GM19238 (cell line): ENCODE data around the gene FMNL2.

ENCODE experiments used
- DNase-seq: peaks from one replicate; pipeline ENCODE4 v3.0.0; 2011; ENCODE audit warnings: low spot score; ENCODE audit not compliant: insufficient read length

The FMNL2 gene

DNA sequence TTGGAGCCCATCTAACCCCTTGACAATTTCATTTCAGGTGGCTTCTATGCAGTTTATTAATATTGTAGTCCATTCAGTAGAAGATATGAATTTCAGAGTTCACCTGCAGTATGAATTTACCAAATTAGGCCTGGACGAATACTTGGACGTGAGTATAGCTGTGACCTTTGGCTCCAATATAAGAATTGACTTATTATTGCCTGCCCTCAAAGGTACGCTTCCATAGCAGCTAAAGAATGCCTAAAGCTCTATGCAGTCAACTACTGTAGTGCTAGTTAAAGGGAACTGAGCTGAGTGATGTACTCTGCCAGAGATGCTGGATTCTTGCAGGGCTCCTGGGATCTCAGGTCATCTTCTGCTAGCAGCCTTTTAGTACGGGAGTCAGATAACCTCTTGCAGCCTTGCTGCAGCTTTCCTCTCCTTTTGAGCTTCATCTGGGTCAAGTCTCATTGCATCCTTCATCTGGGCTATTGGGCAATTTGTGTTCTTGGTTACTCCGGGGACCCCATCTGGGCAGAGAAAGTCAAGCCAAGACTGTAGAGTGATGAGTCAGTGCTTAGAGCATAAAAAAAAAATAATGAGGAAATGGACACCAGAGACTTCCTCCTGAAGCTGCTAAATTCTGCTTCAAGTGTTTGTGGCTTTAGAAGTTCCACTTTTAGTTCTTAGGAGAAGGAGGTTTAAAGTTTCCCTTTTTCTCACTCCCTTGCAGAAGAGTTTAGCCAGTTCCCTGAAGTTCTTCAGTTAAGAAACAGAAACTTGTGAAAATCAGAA is 276.7 kb downstream of the FMNL2 start:
- peak; percentile 13 for DNase-seq

DNA sequence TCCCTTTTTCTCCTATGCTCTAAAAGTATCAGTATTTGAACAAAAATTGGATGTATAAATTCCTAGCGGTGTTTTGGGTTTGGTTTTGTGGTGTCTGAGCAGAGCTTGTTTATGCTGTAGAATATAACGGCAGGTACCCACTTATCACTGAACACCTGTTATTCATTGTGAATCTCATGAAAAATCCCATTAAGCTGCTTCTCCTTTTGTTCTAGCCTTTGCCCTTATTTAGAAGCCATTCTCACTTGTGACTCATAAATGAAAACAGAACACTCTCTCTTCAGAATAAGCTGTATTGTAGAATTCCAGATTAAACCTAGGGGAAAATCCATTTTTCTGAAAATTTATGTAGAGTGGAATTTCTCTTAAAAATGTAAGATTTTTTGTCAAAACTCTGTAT is 278.3 kb downstream of the FMNL2 start:
- no peak for DNase-seq

DNA sequence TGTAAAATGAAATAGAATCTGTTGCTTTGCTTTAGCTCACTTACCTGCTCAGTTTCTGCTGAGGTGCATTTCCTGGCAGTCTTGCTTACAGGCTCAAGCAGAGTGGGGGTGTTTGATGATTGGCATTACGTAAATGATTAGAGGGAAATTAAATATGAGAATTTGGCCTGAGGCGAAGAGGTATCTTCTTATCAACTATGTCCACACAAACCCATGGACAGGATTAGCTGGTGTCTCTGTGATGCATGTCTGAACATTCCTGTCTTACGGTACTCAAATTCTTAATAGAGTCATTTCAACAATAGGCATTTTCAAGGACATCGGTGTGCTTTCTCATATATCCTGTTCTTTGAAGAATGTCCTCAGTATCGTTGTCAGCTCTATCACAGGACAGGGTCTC is 280.2 kb downstream of the FMNL2 start:
- no peak for DNase-seq

DNA sequence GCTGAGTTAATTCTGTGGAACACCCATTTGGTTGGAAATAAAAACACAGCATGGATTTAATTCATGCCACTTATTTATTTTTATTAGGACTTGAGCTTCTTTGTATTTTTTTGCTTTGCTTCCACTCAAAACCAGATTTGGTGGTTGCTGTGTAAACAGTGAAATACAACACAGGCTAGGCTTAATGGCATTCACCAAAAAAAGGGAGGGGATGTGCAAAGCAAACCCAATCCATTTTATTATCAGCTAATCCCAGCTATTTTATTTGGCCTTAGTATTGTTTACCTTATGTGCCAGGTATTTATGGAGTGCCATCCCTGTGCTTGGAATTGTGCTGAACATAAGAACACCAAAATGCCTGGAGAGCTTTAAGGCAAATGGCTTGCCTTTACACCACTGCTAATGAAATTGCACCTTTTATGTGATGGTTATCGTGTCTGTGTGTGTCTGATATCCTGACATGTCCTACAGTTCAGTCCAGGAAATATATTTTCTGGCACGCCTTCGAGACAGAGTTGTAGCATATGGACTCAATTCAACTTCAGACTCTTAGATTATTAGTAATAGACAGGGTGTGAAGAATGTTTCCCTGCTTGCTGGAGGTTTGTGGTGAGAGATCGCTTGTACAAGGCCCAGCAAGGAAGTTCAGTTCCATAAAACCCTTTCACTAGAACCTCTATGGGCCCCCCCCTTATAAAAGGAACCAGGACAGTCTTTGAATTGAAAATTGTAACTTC is 282.6 kb downstream of the FMNL2 start:
- no peak for DNase-seq

DNA sequence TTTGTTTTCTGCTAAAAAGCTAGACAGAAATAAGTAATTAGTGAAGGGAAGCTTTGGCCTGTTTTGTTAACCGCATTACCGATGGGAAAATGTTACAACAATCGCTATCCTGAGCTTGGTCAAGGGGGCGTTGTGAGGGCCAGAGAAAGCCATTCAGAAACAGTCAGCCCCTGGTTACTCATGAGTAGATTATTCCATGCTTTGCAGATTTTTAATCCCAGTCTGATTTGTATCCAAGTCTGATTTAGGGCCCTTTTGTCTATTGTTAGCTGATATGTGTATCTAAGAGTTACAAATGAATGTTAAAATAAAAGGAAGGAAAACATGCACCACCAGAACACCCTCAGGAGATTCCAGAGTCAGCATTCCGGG is 283.2 kb downstream of the FMNL2 start:
- no peak for DNase-seq

DNA sequence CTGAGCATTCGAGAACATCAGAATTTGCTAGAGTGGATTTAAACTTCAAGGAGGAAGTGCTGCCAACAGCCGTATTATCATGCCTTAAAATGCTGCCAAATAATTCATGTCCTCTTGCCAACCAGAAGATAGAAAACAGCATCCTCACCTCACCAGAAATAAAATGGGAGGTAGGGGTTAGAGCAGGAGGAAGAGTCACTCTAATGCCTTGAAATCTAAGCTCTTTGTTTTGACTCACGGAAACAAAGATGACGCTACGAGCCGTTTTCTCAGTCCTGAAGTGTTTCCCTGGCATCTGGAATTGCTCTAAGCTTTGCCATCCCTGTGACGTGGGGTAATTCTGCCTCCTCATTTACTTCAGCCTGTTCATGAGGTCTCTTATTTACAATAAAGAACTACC is 285.2 kb downstream of the FMNL2 start:
- no peak for DNase-seq

DNA sequence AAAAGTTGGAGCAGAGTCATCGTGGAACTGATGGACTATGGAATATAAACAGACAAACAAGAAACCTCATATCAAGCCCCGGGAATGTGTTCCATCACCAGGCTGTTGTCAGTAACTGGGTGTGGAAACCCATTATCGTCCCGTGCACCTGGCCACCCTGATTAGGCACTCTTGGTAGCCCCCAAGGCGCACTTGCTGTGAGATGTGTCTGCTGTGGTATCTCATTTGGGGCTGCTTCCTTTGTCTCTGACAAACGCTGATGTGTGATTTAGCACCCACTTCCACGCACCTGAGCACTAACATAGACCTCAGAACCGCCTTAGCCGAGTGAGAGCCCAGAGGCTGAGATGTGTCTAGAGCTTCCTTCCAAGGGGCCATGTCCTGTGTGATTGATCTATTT is 286.0 kb downstream of the FMNL2 start:
- DNase-seq: no peak

DNA sequence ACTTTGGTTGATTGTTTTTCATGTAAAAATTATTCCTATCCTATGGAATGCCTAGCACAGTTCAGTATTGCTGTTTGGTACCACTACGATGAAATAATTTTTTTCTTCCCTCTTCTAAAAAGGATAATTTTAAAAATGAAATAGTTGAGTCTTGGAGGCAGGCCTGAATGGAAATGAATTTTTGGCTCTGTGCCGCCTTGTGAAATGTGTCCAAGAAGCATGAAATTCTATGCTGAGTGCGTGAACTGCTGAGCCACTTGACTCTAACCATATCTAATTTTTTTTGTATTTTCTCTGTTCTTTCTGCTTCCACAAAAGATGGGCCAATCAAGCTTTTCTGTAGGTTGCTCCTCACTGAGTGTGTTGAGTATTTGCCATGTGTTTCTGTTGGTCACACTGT is 287.2 kb downstream of the FMNL2 start:
- DNase-seq: no peak

DNA sequence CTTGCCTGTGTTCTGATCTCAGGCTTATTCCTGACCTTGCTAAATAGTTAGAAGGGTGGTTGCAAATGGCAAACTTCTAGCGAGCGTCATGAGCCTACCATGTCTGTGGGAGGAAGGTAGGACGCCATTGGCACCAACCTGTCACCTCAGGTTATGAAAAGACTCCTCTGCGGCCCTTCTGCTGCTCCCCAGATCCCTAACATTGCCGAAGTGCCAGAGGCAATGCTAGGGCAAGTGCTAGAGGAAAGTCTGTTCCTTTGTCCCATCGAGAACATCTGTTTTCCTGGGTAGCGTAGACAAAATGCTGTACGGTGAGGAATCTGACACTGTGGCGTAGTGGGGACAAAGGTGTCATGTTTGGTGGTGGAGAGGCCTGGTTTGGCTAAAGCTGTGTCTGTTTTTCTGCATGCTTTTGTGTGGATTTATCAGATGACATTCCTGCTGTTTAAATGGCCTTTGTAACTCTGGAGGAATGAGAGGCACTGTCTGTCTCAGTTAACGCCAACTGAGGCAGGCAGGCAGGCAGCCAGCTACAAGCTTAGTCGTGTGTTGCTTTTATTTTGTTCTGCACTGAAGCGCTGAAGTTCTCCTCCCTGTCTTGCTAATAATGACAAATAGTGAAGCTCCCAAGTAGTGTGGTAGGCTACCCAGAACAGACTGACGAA is 288.2 kb downstream of the FMNL2 start:
- no peak for DNase-seq

DNA sequence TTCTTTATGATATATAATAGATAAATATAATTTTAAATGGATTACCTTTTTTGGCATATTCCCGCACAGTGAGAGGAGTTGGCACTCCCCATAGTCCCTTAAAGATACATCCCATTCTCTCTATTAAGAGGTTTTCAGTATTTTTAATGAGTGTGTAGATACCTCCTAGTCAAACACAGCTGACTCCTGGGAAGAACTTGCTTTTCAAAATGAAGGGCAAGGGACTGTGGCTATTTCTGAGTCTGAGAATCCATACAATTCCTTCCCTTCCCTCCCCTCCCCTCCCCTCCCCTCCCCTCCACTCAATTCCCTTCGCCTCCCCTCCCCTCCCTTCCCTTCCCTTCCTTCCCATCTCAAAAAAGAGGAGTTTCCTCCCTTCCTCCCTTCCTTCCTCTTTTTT is 288.8 kb downstream of the FMNL2 start:
- DNase-seq: no peak

DNA sequence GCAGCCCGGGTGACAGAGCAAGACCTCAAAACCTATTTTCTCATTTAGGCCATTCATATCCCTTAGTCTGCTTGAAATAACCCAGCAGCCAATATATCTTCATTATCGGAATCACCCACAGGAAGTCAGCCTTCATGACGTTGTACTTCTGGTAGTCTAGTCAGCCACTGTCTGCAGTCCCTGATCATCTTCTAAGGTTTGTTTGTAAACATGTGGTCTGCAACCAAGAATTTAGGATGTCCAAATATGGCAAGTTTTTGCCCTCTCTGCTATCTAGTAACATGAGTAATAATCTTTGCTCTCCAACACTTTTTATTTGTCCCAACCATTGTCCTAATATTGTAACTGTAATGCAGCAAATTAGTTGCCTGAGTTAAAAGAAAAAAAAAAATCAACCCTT is 289.8 kb downstream of the FMNL2 start:
- no peak for DNase-seq

DNA sequence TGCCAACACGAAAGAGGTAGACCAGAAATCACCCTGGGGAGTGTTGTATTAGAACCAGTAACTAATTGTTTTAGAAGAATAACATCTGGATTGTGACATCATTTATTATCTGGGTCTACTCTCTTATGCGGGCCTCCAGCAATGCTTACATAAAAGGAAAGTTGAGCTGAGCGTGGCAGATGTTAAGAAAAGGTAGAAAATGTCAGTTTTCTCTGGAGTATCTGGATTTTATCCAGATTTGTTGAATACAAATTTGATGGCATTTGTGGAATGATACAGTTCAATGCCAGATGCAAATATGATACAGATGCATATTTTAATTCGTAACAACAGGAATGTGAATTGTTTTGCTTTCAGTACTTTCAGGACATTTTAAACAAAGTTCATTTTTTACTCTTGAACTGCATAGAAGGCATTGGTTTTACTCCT is 292.0 kb downstream of the FMNL2 start:
- DNase-seq: no peak

DNA sequence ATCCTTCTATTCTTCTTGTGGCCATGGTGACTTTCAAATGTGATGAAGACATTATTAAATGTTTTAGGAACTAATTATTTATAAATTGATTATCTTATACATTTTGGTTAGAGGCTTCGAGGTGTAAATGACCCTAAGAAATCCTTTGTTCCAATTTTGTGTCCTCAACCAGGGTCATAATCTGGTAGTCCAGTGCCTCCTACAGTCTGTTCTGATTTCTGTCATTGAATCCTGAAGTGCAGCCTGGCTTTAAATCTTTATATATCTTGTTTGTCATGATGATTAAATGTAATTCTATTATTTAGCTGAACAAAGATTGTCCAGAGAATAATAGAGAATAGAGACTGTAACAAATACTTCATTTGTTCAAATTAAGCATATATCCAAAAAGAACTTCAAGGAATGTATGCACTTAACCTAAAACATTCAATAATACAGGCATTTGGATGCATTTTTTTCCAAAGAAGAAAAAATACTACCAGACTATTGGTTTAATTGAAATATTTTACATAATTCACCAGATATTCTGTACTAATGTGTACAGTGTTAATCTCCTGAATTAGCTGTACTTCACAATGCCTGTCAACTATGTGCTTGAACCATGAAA is 292.5 kb downstream of the FMNL2 start:
- DNase-seq: no peak

DNA sequence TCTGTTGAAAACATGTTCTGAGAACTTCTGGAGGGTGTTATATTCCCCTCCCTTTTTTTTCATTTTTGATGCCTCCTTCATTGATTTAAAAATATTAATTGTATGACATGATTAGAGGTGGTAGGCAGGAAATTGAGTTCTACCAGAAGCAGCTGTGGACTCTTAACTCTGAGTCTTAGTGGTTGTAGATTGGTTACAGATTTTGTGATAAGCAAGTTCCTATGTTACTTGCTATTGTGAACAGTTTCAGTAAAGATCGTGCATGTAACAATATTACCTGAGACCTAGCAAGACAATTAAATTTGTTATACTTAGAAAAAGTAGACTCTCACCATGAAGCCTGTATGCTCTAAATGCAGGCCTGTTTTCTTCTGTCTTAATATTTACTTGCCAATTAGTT is 294.2 kb downstream of the FMNL2 start:
- DNase-seq: no peak

DNA sequence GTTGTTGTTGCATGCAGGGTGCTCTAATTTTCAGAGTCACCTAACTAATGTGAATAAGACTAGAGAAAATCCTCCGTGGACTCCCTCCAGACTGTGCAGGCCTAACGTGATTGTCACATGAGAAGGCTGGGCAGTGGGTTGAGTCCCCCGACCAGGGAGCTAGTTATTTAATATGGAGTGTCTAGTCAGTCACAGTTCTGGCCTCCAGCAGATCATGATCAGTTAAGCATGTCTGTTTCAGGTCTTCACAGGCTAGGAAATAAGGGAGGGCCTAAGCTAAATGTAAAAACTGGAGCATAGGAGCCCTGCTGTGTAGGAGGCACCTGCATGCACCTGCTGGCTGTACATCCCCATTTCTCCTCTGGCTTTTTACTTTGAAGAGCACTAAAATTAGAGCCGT is 295.5 kb downstream of the FMNL2 start:
- no peak for DNase-seq

DNA sequence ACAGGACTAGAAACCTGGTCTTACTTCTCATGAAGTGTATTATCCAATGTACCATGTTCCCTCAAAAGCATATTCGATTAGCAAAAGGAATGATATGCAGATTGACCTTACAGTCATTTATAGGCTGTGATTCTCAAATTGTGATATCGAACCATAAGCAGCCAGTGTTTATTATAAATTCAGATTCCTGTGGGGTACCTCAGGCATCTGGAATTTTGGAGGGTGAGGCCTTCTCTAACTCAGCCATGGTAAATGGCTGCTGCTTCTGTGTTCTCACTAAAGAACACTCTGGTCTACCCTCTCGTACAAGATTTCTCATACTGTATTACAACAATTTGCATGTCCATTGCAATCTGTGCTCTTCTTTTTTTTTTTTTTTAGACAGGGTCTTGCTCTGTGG is 297.8 kb downstream of the FMNL2 start:
- no peak for DNase-seq

DNA sequence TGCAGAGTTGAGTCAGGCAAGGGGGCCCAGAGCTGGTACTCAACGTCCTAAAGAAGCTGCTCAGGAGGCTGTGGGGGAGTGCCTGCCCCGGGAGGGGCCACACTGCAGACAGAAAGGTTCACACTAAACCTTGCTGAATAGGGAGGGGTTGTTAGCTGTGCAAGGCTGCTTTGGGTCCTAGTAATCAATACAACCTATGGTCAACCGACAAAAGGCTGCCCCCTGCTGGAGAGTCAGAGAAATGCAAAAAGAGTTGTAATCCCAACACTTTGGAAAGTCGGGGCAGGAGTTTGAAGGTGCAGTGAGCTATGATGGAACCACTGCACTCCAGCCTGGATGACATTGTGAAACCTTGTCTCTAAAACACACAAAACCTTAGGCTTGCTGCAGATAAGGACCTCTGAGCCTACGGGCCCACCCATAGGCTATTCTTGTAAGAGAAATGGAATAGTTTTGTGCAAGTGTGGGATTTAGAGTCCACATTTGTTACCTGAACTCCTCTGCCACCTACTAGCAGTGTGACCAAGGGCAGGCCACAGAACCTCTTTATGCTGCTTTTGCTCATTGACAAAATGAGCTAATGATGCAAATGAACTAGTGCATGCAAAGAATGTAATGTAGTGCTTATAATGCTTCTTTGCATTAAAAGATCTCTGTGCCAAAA is 300.8 kb downstream of the FMNL2 start:
- DNase-seq: peak; percentile 35

DNA sequence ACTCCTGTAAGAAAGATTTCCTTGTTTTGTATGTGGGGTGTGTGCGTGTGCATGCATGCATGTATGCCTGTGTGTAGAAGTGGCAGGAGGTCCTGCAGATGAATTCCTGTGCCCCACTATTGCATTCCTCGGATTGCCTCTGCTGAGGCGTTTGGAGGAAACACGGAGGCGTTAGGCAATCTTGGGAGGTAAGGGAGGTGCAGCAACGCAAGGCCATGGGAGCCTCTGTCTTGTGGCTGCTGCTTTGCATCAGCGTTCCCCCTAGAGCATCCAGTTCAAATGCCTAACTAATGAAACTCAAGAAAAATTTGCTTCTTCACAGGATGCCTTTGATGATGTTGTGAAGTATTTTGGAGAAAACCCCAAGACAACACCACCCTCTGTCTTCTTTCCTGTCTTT is 302.3 kb downstream of the FMNL2 start:
- DNase-seq: no peak

DNA sequence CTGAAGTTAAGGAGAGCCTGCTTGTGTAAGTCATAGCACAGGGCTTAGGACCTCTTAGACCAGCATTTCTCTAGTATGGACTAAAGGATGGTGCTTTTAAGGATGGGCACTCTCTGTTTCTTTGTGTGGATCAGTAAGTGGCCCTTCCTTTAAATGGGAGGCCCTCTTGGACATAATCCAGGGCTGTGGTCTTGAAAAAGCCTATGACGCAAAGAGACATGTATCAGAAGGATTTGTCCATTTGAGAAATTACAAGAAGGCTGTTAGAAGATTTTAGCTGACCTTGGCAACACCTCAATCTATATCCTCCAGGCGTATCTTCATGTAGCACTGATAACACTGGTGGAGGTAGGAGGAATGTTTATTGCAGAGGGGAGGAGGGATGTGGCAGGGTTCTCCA is 303.1 kb downstream of the FMNL2 start:
- DNase-seq: no peak

DNA sequence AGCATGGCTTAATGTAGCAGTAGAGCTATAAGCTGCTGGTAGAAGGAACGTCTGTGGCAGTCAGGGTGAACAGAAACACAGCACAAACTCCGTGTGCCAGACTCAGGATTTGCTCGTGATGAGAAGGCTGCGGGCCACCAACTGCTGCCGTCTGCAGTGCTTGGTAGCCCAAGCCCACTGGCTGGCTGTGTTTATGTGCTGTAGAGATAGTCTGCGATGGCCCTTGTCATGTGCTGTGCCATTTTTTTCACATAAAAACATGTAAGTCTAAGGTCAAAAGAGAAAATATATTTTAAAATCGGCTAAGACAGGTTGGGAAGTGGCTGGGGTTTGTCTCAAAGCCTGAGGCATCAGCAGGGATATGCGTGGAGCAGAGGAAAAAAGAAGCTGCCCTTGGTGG is 303.6 kb downstream of the FMNL2 start:
- DNase-seq: no peak

DNA sequence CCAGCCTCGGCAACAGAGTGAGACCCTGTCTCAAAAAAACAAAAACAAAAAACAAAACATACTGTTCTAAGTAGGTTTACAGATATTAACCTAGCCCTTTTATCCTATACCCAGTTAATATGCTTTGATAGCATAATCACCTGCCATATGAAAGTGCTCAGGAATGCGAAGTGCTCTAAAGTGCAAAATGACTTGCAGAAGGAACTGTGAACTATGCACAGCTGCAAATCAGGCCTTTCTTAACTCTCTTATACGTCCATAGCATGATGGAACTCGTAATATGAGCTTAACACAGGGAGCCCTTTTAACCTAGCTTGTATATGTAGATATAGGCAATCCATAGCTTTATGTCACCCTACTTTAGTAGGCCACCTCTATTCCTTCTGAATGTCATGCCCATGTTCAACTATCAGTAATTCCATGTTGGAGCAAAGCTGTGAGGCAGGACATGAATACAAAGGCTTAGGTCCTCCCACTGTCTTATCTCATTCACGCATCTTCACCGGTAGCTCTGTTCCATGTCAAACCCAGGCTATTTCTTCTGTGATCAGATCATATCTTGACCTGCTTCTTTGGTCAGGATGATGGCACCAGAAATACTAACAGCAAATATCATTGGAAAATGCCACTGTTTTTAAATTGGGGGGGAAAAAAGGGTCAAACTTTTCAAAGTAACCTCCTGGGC is 309.4 kb downstream of the FMNL2 start:
- no peak for DNase-seq
